ENCODE results near the gene BANF2.

DNA sequence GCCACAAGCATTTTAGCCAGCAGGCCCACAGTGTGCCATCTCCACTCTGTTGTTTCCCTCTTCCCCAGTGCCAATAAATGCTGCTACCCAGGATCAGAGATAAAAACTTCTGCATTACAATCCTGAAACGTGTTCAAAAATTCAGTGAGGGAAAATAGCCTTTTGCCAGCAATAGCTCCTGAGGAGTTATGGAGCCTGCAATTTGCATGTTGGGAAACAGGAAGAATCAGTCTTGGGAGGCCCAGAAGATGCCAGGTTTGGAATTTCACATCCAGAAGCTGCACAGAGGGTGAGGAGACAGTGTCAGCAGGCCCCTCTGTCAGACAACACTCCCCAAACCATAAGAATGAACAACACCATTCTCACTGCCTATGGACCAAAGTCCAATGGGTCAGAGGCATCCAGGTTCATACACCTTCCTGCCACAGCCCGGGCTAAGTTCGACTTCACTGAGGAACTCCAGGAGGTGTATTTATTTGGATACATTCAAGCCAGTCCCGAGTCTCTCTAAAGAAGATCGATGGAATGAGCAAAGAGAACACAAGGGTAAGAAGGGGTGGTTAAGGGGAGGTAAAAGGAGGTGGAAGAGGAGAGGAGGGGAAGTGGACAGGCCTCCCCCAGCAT is 38.5 kb upstream of the BANF2 start:
- TF ChIP-seq EZH2phosphoT487 (IDR thresholded peaks at IDR 0.05; ENCODE audit: insufficient read depth, low read depth) (no peak), EZH2 (IDR thresholded peaks at IDR 0.05; ENCODE audit: insufficient read depth, poor library complexity, severe bottlenecking) (no peak)

Data from GM23248 (cell line).